CD4-positive, alpha-beta T cell treated with Interleukin-17A for 1 hour (primary cell): ENCODE data around the gene CFAP74.

Experiments
- DNase-seq: peaks from one replicate; pipeline ENCODE4 v3.0.0-alpha.2; 2020

Gene CFAP74

GRCh38 chr1:1926886-1927660, 76.5 kb downstream of the CFAP74 start:
- no peak for DNase-seq

- no peak for DNase-seq
Observed at GRCh38 chr1:1926346-1926811, 77.2 kb downstream of the CFAP74 start.

GRCh38 chr1:1925437-1926345, 77.9 kb downstream of the CFAP74 start:
- DNase-seq = no peak

GRCh38 chr1:1924849-1925248, 78.7 kb downstream of the CFAP74 start:
- no peak for DNase-seq

- no peak for DNase-seq
Observed at GRCh38 chr1:1924386-1924785, 79.2 kb downstream of the CFAP74 start.

GRCh38 chr1:1922956-1923833, 80.4 kb downstream of the CFAP74 start:
- DNase-seq = no peak

- no peak for DNase-seq
Observed at GRCh38 chr1:1922702-1922955, 81.0 kb downstream of the CFAP74 start.

- no peak for DNase-seq
Observed at GRCh38 chr1:1921901-1922701, 81.5 kb downstream of the CFAP74 start.

GRCh38 chr1:1921459-1921862, 82.1 kb downstream of the CFAP74 start:
- DNase-seq = no peak

- no peak for DNase-seq
Observed at GRCh38 chr1:1920608-1921458, 82.8 kb downstream of the CFAP74 start.

- no peak for DNase-seq
Observed at GRCh38 chr1:1920057-1920607, 83.5 kb downstream of the CFAP74 start.

- DNase-seq = peak; percentile 99
Observed at GRCh38 chr1:1919304-1920056, 84.1 kb downstream of the CFAP74 start.

GRCh38 chr1:1918901-1919303, 84.7 kb downstream of the CFAP74 start, which contains the start of gene TMEM52:
Gene TMEM52 (minus strand): TSS chr1:1919279. CDS start chr1:1919265, 14 bp downstream.
- DNase-seq = no peak

- no peak for DNase-seq
Observed at GRCh38 chr1:1917995-1918900, 85.3 kb downstream of the CFAP74 start.

- DNase-seq = no peak
Observed at GRCh38 chr1:1917304-1917976, 86.1 kb downstream of the CFAP74 start.

GRCh38 chr1:1916851-1917251, 86.7 kb downstream of the CFAP74 start:
- no peak for DNase-seq

GRCh38 chr1:1915911-1916840, 87.4 kb downstream of the CFAP74 start:
- DNase-seq = no peak
